ENCODE results near the gene TMSB4Y. TPM values are rescaled to one million over a fixed set of nuclear protein-coding genes. Genes with fewer than 3 reads are reported as not detected.

The TMSB4Y gene
- total and polyA plus RNA-seq, 2 of the 4 experiments (the other 2 are of a cell fraction), result not detected

DNA sequence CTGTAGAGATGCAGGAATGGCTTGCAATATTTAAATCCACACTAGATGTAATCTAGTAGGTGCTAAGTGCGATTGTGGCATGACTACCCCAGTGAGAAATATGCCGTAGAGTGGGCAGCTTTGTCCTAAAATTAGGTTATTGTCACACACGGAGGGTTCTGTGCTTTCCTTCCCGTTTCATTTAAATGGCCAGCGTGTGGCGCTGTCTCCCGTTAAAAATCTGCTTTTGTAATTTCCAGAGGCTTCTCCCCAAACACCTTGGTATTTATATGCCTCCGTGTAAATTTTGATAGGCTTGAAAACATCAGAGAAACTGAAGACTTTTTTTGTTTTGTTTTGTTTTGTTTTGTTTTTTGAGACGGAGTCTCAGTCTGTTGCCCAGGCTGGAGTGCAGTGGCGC is 34.9 kb downstream of the TMSB4Y start:
- TF ChIP-seq MAFK (IDR thresholded peaks at IDR 0.05; ENCODE audit: low read depth, low read length) (no peak), RFX5 (IDR thresholded peaks at IDR 0.05; ENCODE audit: low read depth, low read length) (no peak), CHD1 (IDR thresholded peaks at IDR 0.05; ENCODE audit: low read depth, low read length) (no peak), NFE2L2 (IDR thresholded peaks at IDR 0.05; ENCODE audit: low read depth, low read length) (no peak), CEBPB (IDR thresholded peaks at IDR 0.05; ENCODE audit: low read depth, low read length) (no peak), MXI1 (IDR thresholded peaks at IDR 0.05; ENCODE audit: borderline replicate concordance, low read depth, low read length) (no peak), POLR2A (IDR thresholded peaks at IDR 0.05; ENCODE audit: low read depth, low read length) (no peak)
- TF ChIP-seq, protein P1, sequence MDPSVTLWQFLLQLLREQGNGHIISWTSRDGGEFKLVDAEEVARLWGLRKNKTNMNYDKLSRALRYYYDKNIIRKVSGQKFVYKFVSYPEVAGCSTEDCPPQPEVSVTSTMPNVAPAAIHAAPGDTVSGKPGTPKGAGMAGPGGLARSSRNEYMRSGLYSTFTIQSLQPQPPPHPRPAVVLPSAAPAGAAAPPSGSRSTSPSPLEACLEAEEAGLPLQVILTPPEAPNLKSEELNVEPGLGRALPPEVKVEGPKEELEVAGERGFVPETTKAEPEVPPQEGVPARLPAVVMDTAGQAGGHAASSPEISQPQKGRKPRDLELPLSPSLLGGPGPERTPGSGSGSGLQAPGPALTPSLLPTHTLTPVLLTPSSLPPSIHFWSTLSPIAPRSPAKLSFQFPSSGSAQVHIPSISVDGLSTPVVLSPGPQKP (IDR thresholded peaks at IDR 0.05; ENCODE audit: borderline replicate concordance, low read depth, low read length), result no peak
- H3K9me1 ChIP-seq (ENCODE audit: insufficient read depth, low read length), result no peaks in the 10 kb centered on the region
- no peak overlapping the region for H3K4me3 ChIP-seq (ENCODE audit: insufficient read depth, low read depth, low read length)
- H3K9ac ChIP-seq (ENCODE audit: low read depth, low read length), result no peak overlapping the region
- no peak overlapping the region for H3K14ac ChIP-seq (replicated peaks; ENCODE audit: low read depth, low read length)
- H3K27me3 ChIP-seq (ENCODE audit: control insufficient read depth, insufficient read depth, low read length), result no peaks in the 10 kb centered on the region
- H3K23ac ChIP-seq (ENCODE audit: low read depth, low read length), result no peak overlapping the region
- intact Hi-C loops (cut with micrococcal nuclease), result no loop called here
- POLR2A ChIA-PET (ENCODE audit: unreplicated experiment), result no interaction called here
- BruUV-seq (replicated peaks), result no TSS peak
- H4K8ac ChIP-seq (ENCODE audit: low read depth in 2 of 2, low read length in 2 of 2), result no peak overlapping the region
- dilution Hi-C loops (cut with HindIII; ENCODE audit: low sequenced_read_pairs, unreplicated experiment), result no loop called here
- no peak overlapping the region for H2BK15ac ChIP-seq (ENCODE audit: low read depth, low read length)
- no CpG with 5 or more reads among the region's 10 CpGs for WGBS, 2 experiments (ENCODE audit: extremely low coverage in 2 of 2, insufficient read length in 1 of 2)
- H3K9me3 ChIP-seq (ENCODE audit: control insufficient read depth, insufficient read depth, low read length), result no peaks in the 10 kb centered on the region
- H3K4me1 ChIP-seq (ENCODE audit: control insufficient read depth, insufficient read depth, low read length), result no peaks in the 10 kb centered on the region
- no peak overlapping the region for H3K4ac ChIP-seq (ENCODE audit: low read depth, low read length)
- no peak overlapping the region for H4K91ac ChIP-seq (ENCODE audit: insufficient read depth, low read depth, low read length)
- no peak overlapping the region for H3K56ac ChIP-seq (ENCODE audit: extremely low read depth, insufficient read depth, low read length)
- no peak overlapping the region for H3K27ac ChIP-seq (ENCODE audit: insufficient read depth, low read length)
- ATAC-seq (ENCODE audit: low read depth) (no peak), DNase-seq (no peak)
- H2BK5ac ChIP-seq (ENCODE audit: low read depth, low read length, poor library complexity, severe bottlenecking), result no peak overlapping the region
- in situ Hi-C loops (cut with MboI; ENCODE audit: low sequenced_read_pairs), result no loop called here
- H4K20me1 ChIP-seq (ENCODE audit: insufficient read depth, low read length), result no peaks in the 10 kb centered on the region
- no peak overlapping the region for H4K5ac ChIP-seq (ENCODE audit: low read depth, low read length)
- no peak overlapping the region for H2BK120ac ChIP-seq (ENCODE audit: low read depth, low read length)
- H2AK9ac ChIP-seq (replicated peaks; ENCODE audit: low read depth, low read length, poor library complexity), result no peak overlapping the region
- no peak overlapping the region for H3K18ac ChIP-seq (ENCODE audit: low read depth, low read length)
- H3K36me3 ChIP-seq (ENCODE audit: control insufficient read depth, insufficient read depth, low read length), result no peaks in the 10 kb centered on the region
- no peak overlapping the region for H2BK20ac ChIP-seq (ENCODE audit: low read depth, low read length)
- no peak overlapping the region for H2AK5ac ChIP-seq (ENCODE audit: low read depth, low read length)
- no peak overlapping the region for H3K4me2 ChIP-seq (ENCODE audit: low read depth, low read length)
- CTCF ChIA-PET, result no interaction called here
- no peak overlapping the region for H2AFZ ChIP-seq (replicated peaks; ENCODE audit: low read length, poor library complexity)
- no peaks in the 10 kb centered on the region for H3K79me1 ChIP-seq (ENCODE audit: low read depth in 1 of 2, low read length in 2 of 2)
